GM18519 (cell line): Measurements from ENCODE around the gene CA5B.
"Not testable (repeated sequence)": the region's sequence is repeated elsewhere in the genome, so short reads cannot be mapped to it uniquely, and the experiment has no call there.

ENCODE experiments used
- ATAC-seq: cut with Tn5 transposase; IDR thresholded peaks from one replicate; pipeline ENCODE4 v1.9.1; 2021; ENCODE audit warnings: mild to moderate bottlenecking, moderate library complexity; ENCODE audit not compliant: unreplicated experiment, low FRiP score

Gene CA5B

DNA sequence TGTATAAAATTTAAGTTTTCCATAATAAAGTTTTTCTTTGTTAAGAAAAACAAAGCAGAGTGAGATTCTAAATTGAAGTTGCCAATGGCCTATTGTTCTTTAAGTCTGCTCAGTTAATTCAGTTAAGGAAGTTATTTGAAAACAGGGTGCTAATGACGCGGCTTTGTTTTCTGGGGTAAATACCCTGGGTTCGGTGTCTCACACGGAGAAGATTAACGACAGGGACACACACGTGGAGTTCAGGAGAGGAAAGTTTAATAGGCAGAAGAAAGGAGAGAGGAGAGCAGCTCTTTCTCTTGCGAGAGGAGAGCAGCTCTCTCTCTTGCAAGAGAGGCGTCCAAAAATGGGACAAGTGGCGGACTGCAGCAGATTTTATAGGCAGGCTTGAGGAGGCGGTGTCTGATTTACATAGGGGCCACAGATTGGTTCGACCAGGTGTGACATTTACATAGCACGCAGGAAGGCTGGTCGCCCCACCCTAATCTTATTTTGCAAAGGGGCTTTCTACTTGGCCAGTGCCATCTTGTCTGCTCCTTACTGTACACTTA, 9.6 kb downstream of the CA5B start:
- ATAC-seq, result no peak

DNA sequence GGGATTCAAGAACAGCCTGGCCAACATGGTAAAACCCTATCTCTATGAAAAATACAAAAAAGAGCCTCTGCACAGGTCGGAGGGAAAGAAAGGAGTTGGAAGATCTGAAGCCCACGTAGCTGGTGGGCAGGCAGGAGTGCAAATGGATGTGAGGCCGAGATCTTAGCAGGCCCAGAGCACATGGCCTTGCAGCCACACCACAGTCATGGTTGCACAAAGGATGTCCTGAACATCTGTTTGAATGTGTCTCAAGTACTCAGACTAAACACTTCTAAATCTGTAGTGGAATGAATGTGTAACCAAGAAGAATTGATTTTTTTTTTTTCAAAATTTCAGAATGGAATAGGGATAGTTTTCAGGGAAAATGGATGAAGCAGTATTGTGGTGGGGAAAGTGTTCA, 10.8 kb downstream of the CA5B start:
- no peak for ATAC-seq

DNA sequence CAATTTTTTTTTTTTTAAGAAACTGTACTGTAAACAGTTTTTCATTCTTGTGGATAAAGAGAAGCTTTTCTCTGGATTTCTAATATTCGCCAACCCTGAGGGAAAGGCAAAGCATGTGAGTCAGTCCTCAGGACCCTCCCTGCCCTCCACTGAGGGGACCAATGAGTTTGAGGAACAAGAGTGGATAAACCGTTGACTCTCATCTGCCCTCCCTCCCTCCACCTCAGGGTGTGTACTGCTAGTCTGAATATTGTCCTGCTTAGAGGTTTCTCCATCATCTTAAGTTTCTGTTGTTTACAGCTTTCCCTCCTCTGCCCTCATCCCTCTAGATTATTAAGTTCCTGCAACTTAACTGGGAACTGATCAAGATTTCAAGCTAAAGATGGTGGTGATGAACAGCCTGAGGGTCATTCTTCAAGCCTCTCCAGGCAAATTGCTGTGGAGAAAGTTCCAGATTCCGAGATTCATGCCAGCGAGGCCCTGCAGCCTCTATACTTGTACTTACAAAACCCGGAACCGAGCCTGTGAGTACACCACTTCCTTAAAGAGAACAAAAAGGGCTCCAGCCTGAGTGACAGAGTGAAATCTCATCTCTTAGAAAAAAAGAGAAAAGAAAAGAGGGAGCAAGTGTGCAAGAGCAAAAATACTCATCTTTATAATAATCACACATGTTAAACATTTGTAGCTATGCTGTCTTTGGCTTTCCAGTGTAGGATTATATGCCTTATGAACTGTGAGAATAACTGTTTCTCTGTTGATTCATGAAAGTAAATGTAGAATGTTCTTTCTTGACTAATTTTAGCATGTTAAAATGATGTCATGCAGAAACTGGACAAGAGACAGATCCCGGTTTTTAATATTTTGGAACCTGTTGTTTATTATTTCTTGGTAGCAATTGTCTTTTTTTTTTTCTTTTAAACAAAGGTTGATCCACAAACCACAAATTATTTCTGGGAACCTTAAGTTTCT, 11.9 kb downstream of the CA5B start:
- ATAC-seq, result peak; percentile 84

DNA sequence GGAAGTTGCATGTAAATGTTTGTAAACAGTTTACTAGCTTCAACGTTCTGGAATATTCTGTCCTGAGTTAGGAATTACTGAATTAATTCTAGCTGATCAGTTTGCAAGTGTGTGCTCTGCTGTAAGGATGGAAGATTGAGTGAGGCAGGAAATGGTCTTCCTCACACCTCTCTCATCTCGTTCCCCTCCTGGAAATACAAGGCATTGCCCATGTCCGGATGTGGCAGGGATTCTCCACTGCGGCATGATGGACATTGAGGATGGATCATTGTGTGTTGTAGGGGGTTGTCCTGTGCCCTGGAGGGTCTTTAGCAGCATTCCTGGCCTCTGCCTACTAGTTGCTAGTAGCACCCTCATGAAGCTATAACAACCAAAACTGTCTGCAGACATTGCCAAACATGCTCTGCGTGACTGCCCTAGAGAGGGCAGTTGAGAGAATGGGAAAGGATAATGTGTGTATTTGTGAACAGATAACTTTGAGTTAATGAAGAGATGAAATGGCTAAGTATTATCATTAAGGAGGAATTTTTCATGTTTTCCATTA, 12.6 kb downstream of the CA5B start:
- ATAC-seq, result no peak

DNA sequence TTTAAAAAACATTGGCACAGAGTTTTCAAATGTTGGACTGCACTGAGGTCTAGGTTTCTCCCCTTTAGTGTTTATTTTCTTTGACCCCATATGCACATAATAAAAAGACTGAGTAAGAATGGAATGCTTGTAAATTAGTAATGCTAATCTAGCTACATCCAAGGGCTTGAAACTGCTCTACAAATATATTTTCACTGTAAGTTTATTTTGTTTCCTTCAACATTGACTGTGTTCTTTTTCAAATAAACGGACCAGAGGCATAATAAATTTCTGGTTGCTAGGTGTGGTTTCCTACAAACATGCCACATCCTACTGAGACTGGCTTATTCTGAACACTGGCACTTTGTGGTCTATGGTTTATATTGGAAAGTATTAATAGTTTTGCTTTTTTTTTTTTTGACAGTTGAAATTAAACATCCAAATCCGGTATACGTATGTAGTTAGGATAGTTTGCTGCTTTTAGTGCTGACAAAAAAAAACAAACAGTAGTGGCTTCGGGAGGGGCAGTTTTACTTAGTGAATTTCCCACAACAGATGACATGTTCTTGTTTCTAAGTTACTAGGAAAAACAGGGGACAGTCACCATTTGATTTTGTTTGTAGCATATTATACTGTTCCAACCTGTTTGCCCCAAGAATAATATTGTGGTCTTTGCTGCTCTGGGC, 13.2 kb downstream of the CA5B start:
- ATAC-seq, result no peak

DNA sequence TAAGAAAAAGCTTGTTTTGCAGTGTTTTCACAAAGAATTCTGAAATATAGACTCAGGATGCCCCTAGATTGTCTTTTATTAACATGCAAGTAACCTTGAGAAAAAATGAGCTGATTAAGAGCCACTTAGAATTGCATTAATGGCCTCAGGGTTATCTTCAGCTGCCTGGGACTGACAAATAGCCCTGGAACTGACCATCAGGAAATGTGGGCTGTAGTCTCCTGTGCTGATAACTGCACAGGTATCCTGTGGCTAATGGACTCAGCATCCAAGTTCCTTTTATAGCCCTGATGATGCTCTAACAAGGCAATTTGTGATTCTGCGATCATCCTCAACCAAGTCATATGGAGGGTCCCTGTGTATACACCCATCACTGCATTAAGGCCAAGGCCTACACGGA, 17.0 kb downstream of the CA5B start:
- ATAC-seq, result no peak

DNA sequence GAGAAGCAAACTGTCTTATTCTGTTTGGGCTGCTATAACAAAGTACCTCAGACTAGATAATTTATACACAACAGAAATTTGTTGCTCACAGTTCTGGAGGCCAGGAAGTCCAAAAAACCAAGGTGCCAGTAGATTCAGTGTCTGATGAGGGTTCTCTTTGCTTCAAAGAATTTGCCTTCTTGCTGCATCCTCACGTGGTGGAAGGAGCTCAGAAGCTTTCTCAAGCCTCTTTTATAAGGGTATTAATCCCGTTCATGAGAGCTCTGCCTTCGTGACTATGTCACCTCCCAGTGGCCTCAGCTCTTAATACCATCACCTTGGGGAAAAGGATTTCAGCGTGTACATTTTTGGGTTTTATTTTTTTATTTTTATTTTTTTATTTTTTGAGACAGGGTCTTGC, 20.1 kb downstream of the CA5B start:
- ATAC-seq, result no peak

DNA sequence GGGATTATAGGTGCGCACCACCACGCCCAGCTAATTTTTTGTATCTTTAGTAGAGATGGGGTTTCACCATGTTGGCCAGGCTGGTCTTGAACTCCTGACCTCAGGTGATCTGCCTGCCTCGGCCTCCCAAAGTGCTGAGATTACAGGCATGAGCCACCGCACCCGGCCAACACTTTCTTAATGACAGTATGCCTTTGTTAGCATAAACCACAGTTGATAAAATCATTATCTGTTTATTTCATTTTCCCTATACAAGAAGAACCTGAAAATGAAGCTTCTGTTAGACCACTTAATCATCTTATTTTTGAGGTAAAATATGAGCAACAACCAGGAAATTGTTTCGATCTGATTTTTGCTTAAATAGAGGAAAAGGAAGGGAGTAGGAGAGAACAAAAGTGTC, 21.8 kb downstream of the CA5B start:
- ATAC-seq, result not testable (repeated sequence)

DNA sequence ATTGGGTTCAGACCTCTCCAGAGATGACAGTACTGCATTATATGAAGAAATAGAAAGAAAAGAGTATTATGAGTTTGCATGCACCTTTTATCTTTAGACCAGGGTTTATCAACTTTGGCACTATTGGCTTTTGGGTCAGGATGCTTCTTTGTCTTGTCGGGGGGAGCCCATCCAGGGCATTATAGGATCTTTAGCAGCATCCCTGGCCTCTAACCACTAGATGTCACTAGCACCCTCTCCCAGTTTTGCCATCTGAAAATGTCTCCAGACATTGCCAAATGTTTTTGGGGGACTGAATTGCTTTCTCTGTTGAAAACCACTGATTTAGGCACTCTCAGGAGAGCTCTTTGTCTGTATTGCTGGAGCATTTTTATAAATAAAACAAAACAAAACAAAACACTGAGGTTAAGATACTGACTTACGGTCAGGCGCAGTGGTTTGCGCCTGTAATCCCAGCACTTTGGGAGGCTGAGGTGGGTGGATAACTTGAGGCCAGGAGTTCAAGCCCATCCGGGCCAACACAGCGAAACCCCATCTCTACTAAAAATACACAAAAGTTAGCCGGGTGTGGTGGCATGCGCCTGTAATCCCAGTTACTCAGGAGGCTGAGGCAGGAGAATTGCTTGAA, 23.6 kb downstream of the CA5B start:
- ATAC-seq, result no peak

DNA sequence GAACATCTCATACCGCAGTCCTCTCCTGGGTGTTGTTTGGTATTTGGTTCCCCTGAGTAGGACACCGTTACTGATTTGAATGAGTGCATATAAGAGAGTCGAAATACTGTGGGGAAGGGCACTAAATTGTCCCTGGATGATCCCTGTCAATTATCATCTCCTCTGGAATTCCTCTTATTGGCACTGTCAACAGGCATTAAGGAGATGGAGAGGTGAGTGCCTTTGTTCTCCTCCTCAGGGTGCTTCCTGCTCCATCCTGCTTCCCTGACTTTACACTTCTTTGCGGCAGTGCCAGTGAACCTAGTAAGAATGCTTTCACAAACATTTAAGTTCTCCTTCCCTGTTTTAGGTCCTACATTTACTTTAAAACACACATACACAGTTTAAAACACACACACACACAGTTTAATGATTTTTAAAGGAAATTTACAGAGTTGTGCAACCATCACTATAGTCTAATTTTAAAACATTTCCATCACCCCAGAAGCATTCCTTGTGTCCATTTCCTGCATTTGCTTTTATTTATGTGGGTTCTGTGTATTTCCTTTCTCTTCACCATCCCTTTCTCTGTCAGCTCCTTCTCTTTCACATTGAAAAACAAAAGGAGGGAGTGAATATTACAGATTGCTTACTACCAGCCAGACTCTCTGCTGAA, 31.4 kb downstream of the CA5B start:
- no peak for ATAC-seq

DNA sequence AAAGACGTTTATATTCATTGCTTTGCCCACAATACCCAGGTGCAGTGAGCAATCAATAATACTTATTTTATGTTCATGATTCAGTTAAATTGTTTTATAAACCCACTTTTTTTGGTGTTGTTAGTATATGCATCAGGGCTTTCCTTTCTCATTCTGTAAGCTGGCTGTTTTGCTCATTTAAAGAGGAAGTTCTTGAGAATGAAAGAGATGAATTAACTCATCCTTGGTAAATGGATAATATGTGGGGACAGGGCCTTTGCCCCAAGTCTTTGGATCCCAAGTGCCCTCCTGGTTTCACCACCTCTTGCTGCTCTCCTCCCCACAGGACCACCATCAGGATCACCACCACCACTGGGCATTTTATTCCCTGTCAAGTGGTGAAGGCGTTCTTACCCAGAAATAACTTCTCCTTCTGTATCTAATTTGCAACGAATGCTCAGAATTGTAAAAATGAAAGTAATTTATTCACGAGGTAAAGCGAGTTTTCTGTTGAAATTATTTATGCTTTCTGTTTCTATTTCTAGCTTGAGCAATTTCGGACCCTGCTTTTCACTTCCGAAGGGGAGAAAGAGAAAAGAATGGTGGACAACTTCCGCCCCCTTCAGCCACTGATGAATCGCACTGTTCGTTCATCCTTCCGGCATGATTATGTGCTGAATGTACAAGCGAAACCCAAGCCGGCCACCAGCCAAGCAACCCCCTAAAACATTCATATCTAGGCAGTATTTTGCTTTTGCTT, 44.1 kb downstream of the CA5B start:
- no peak for ATAC-seq

DNA sequence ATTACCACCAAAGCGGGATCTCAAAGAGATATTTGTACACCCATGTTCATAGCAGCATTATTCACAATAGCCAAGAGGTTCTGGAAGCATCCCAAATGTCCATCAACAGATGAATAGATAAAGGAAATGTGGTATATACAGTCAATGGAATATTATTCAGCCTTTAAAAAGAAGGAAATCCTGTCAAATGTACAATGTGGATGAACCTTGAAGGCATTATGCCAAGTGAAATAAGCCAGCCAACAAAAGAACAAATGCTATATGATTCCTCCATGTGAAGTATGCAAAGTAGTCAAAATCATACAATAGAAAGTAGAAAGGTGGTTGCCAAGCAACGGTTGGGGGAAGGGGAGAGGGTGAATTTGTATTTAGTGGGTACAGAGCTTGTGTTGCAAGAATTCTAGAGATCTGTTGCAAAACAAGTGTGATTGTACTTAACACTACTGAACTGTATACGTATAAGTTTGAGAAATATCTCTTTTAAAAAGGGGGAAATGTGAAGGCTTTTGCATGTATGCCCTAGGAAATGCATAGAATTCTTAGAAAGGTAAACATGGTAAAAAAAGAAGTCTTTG, 47.2 kb downstream of the CA5B start:
- ATAC-seq, result no peak

DNA sequence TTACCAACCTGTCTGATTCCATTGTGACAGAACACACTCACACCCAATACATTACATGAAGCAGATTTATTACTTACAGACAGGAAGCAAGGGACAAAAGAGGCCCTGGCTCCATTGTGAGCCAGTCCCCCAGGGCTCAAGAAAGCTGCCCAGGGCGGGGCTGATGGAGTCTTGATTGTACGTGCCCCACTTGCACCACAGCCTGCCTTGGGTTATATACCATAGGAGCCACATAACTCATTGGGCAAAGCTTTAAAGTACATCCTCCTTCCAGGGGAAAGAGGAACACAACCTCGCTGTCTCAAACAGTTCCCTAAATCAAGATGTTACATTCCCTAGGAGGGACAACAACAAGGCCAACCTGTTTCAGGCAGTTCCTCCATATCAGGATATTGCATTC, 48.8 kb downstream of the CA5B start:
- no peak for ATAC-seq

DNA sequence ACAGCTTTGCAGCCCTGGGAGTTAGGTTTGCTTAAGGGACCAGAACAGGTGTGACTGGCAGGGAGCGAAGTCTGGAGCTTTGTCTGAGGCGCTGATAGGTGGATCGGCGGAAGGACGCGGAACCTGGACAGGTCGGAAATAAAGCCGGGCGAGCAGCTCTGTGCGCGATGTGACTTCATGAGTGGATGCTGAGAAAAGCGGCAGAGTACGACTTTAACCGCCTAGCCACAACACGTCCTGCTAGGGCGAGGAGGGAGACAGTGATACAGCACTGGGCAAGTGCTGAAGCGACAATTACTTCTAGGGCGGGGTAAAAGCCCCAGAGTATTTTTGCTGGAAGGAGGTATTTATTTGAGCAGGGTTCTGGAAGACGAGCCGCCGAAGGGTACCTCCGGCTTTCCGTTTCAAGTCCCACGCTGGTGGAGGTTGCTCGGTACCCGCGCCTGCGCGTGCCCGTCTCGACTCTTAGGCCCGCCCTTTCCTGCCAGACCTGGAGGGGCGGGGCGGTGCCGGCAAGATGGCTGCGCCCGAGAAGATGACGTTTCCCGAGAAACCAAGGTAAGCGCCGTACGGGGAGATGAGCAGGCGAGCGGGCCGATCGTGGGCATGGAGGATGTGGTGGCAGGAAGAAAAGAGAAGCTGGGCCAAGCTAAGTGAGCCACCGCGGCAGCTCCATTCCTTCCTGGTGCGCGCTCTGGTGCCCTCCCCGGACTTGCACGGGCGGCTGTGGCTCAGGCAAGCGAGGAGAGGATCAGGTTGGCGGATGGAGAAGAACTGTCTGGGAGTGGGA, 52.1 kb downstream of the CA5B start, which contains the start of gene ZRSR2:
Gene ZRSR2 (plus strand): TSS at position 506 of the 790 bp plus-strand sequence. CDS start 12 bp downstream, at position 518.
- ATAC-seq, result peak; percentile 77

DNA sequence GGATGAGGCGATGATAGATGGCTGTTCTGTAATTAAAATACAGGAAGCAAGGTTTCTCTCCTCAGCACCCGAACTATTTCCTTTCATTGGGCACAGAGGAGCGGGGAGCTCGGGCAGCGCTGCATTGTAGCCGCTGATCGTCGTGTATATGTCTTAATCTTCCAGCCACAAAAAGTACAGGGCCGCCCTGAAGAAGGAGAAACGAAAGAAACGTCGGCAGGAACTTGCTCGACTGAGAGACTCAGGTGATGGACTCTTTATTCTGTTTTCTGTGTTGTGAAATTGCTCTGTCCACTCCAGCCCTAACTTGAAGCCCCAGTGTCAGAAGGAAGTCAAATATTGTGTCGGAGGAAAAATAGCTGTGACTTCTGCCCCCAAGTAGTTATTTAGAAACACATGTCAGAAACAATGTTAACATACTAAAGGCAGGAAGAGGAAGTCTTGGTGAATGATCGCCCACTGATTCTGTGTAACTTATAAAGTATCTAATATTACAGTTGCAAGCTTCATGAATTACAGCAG, 52.8 kb downstream of the CA5B start:
- ATAC-seq, result peak; percentile 7

DNA sequence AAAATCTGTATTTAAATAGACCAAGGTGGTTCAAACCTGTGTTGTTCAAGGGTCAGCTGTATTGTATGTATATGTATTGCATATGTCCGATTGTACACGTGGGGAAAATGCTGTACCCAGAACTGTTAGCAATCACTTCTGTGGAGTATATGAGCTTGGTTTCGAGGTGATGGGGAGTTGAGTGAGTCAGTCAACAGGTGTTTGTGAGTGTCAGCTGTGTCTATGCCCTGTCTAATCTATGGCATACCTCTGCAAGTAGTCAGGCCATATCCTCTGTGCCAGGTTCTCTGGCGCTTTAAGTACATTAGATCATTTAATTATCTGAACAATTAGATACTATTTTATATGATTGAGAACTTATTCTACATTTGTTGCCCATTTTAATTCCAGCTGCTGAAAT, 59.6 kb downstream of the CA5B start:
- no peak for ATAC-seq

DNA sequence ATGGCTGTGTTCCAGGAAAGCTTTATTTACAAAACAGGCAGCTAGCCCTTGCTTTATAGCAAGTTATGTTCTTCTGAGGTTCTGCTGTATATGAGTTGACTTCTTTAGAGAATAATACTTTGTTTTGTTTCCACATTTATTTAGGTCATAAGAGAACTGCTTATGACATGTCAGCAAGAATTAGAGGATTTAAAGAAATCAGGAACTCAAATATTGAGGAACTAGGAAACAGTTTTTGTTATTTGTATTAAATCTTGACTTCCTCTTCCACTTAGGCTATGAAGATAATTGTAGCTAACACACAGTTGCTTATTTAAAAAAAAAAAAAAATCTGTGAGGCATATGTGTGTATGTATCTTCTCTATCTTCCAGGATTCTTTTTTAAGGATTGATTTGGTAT, 66.5 kb downstream of the CA5B start:
- no peak for ATAC-seq

DNA sequence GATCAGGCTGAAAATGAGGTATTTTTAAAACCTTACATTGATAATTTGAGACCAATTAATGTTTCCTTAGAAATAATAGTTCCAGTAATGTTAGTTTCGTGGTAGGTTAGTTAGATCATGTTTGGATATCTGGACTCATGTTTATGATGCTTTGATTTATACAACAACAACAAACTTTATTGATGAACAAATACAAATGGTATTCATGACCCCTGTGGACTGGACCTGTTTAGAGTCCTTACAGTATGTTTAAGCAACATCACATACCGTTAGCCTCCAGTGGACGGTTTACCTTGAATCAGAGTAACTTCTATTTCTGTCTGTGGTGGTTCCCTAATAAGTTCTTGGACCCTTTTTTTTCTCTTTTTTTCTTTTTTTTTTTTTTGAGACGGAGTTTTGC, 70.2 kb downstream of the CA5B start:
- no peak for ATAC-seq
